Endothelial cell of umbilical vein (primary cell): ENCODE measurements around the gene RAB5IF. TPM values are rescaled to one million over a fixed set of nuclear protein-coding genes. Genes with fewer than 3 reads are reported as not detected.

Experiments
- BruUV-seq: library from RNA; stranded (reverse); fragments of 400-500 nt; replicated peaks from 2 replicates; lab custom pipeline; 2021; lab: Mats Ljungman, UMichigan
- CTCF ChIA-PET: fragments of 300-600, 350-600 bp; sonication (Branson Sonifier 250); formaldehyde crosslinking; loops from one replicate; lab custom pipeline; 2021; ENCODE audit warnings: antibody characterized with exemption, inconsistent platforms; lab: Charles Lee
- POLR2A ChIA-PET: fragments of 300-600, 350-600 bp; sonication (Branson Sonifier 250); formaldehyde crosslinking; loops from one replicate; lab custom pipeline; 2021; ENCODE audit warnings: antibody characterized with exemption, inconsistent platforms; lab: Charles Lee
- DNase-seq: peaks from one replicate; pipeline ENCODE4 v3.0.0-alpha.2; 2011; ENCODE audit warnings: low read depth, low spot score
- FAIRE-seq: peaks from 2 replicates; lab custom pipeline; 2011; peaks lifted over from hg19 to GRCh38; lab: Jason Lieb, UNC
- H2AFZ ChIP-seq: 2 replicates; pipeline ENCODE4 v1.6.0; 2012; ENCODE audit warnings: low read depth, low read length, control low read depth, inconsistent platforms
- H3K27ac ChIP-seq: 2 replicates; pipeline ENCODE4 v1.5.1; 2011; ENCODE audit warnings: low read depth, mild to moderate bottlenecking, control low read depth, low read length, moderate library complexity; ENCODE audit not compliant: insufficient read depth
- H3K27me3 ChIP-seq, 2 experiments: 2 replicates each; pipeline versions ENCODE4 v1.6.0 to v1.6.1; 2011; ENCODE audit warnings: low read length in 2 of 2, mixed read lengths in 1 of 2; ENCODE audit not compliant: control insufficient read depth in 2 of 2, insufficient read depth in 2 of 2
- H3K36me3 ChIP-seq, 2 experiments: 2 replicates in 1 of 2; 3 replicates in 1 of 2; pipeline ENCODE4 v1.5.1; 2011; ENCODE audit warnings: low read length in 2 of 2, mild to moderate bottlenecking in 1 of 2, moderate library complexity in 1 of 2; ENCODE audit not compliant: control insufficient read depth in 2 of 2, insufficient read depth in 2 of 2; ENCODE audit errors: extremely low read depth in 1 of 2
- H3K4me1 ChIP-seq: 3 replicates; pipeline ENCODE4 v1.5.1; 2011; ENCODE audit warnings: mild to moderate bottlenecking, low read length; ENCODE audit not compliant: control insufficient read depth, insufficient read depth; ENCODE audit errors: extremely low read depth
- H3K4me2 ChIP-seq: 2 replicates; pipeline ENCODE4 v1.6.1; 2011; ENCODE audit warnings: low read length, control low read depth, mixed read lengths; ENCODE audit not compliant: insufficient read depth
- H3K4me3 ChIP-seq, 3 experiments: fragments of 200-600 bp in 1 of 3; sonication (generic), shearing (Covaris generic) in 1 of 3; replicated peaks in 1 of 3; 2 replicates each; pipeline ENCODE4 v1.5.1; 2011 to 2016; ENCODE audit warnings: control low read depth in 3 of 3, low read length in 3 of 3, mild to moderate bottlenecking in 2 of 3, inconsistent platforms in 1 of 3, low read depth in 1 of 3, moderate library complexity in 1 of 3; ENCODE audit not compliant: insufficient read depth in 1 of 3
- H3K79me2 ChIP-seq: 2 replicates; pipeline ENCODE4 v1.6.0; 2012; ENCODE audit warnings: low read length, inconsistent platforms; ENCODE audit not compliant: control insufficient read depth, insufficient read depth
- H3K9ac ChIP-seq: replicated peaks from 2 replicates; pipeline ENCODE3; 2011; ENCODE audit warnings: low read length, control low read depth; ENCODE audit not compliant: insufficient read depth; ENCODE audit errors: extremely low read depth
- H3K9me1 ChIP-seq: replicated peaks from 3 replicates; pipeline ENCODE4 v1.6.0; 2011; ENCODE audit warnings: mild to moderate bottlenecking, low read length; ENCODE audit not compliant: control insufficient read depth, insufficient read depth; ENCODE audit errors: extremely low read depth
- H3K9me3 ChIP-seq: replicated peaks from 2 replicates; pipeline ENCODE4 v1.5.1; 2012; ENCODE audit warnings: low read length, inconsistent platforms; ENCODE audit not compliant: control insufficient read depth, insufficient read depth
- H4K20me1 ChIP-seq: replicated peaks from 2 replicates; pipeline ENCODE3; 2011; ENCODE audit warnings: mild to moderate bottlenecking, low read length; ENCODE audit not compliant: control insufficient read depth, insufficient read depth; ENCODE audit errors: extremely low read depth
- FOS ChIP-seq: IDR thresholded peaks from 2 replicates; pipeline ENCODE4 v1.6.1; 2011; ENCODE audit warnings: mild to moderate bottlenecking, low read length, moderate library complexity, borderline replicate concordance; ENCODE audit not compliant: insufficient read depth
- JUN ChIP-seq: IDR thresholded peaks from 2 replicates; pipeline ENCODE4 v1.6.1; 2011; ENCODE audit warnings: borderline replicate concordance, low read depth; ENCODE audit not compliant: insufficient read length, insufficient read depth
- MYC ChIP-seq: IDR thresholded peaks from one replicate; pipeline ENCODE4 v1.6.1; 2011; ENCODE audit warnings: mild to moderate bottlenecking, low read depth, low read length
- POLR2A ChIP-seq: IDR thresholded peaks from 2 replicates; pipeline ENCODE4 v1.6.1; 2012; ENCODE audit warnings: low read depth, mild to moderate bottlenecking, control low read depth, low read length
- POLR2AphosphoS5 ChIP-seq: IDR thresholded peaks from 2 replicates; pipeline ENCODE4 v1.6.1; 2012; ENCODE audit warnings: low read depth, mild to moderate bottlenecking, control low read depth, low read length, moderate library complexity; ENCODE audit not compliant: insufficient read depth
- dilution Hi-C: fragments of 300-500 bp; cut with MboI; formaldehyde crosslinking; loops from one replicate; pipeline ENCODE4 v1.15.0; 2019; ENCODE audit warnings: low sequenced_read_pairs; ENCODE audit not compliant: extremely low pct_ligation_motif_present
- intact Hi-C: fragments of 100-400 bp; cut with micrococcal nuclease; formaldehyde crosslinking; loops from one replicate; pipeline ENCODE4 v1.10.0; 2022
- polyA plus RNA-seq, 4 experiments: library from polyadenylated mRNA; depleted of rRNA in 3 of 4; stranded (reverse) in 3 of 4; unstranded in 1 of 4; fragments of >200 nt; gene quantifications; 2 replicates each; pipeline versions ENCODE4 v1.2.1 to v1.2.3, GENCODE V29; 2011 to 2012; ENCODE audit warnings: missing spikeins in 1 of 4
- total RNA-seq: library from RNA; stranded (reverse); gene quantifications from 2 replicates; pipeline ENCODE4 v1.2.3, GENCODE V29; 2021

RAB5IF gene
- total and polyA plus RNA-seq, 2 donors (not counting 3 experiments of a cell fraction or from before 2014, with no cell fraction given), result 113 to 162 TPM

- no peaks in the 10 kb centered on the region for H4K20me1 ChIP-seq
- ChIA-PET POLR2A (interaction anchor here (0.6 kb wide), 2 partner anchors 32 to 1461 kb away, joined by 3 read pairs; no protein-coding TSS in a partner anchor), CTCF (interaction anchor here (0.9 to 2.0 kb wide), 2 partner anchors 19 to 32 kb away, joined by 3 to 9 read pairs; partner anchors contain the start of gene RAB5IF)
- BruUV-seq, result no TSS peak
- peak within 1 kb of the TSS; percentile 92 for H3K9ac ChIP-seq
- peak within 1 kb of the TSS; percentile 71 for H3K27ac ChIP-seq
- intact Hi-C loops (loop anchor here (1.0 to 2.0 kb wide), 4 partner anchors 16 to 200 kb away; partner anchors contain the start of genes DSN1 and RAB5IF), dilution Hi-C loops (no loop called here)
- peak; percentile 80 for FAIRE-seq
- no peaks in the 10 kb centered on the region for H3K9me1 ChIP-seq
- TF ChIP-seq POLR2AphosphoS5 (peak; percentile 84), POLR2A (peak; percentile 78), JUN (no peak)
- peaks cover 33% of the 10 kb centered on the region for H3K79me2 ChIP-seq
- no peaks in the 10 kb centered on the region for H3K36me3 ChIP-seq
- H3K4me1 ChIP-seq, result peaks cover 24% of the 10 kb centered on the region
- peak within 1 kb of the TSS; percentile 98 for H2AFZ ChIP-seq
- H3K4me3 ChIP-seq, result peak within 1 kb of the TSS; percentile 55 to 87 (median 85)
- H3K27me3 ChIP-seq, result no peaks in the 10 kb centered on the region
- peak within 1 kb of the TSS; percentile 80 for H3K4me2 ChIP-seq
- peak; percentile 84 for DNase-seq
- no peaks in the 10 kb centered on the region for H3K9me3 ChIP-seq
Measured at GRCh38 chr20:36573103-36573797, 32.3 kb upstream of the RAB5IF start, which contains the start of gene TGIF2. Gene TGIF2 (plus strand): TSS chr20:36573597. CDS start chr20:36578775, 5,178 bp downstream.

- peak overlapping the region; percentile 63 for H3K27ac ChIP-seq
- peak overlapping the region; percentile 58 for H2AFZ ChIP-seq
- DNase-seq (peak; percentile 29), FAIRE-seq (no peak)
- ChIA-PET POLR2A (no interaction called here), CTCF (interaction anchor here (0.9 to 2.1 kb wide), 3 partner anchors 17 to 32 kb away, joined by 3 to 9 read pairs (median 5); partner anchors contain the start of gene RAB5IF)
- H3K4me2 ChIP-seq, result peak overlapping the region; percentile 54
- H3K9ac ChIP-seq, result peak overlapping the region; percentile 91
- H3K36me3 ChIP-seq, result no peaks in the 10 kb centered on the region
- no peaks in the 10 kb centered on the region for H3K27me3 ChIP-seq
- H3K4me1 ChIP-seq, result peaks cover 24% of the 10 kb centered on the region
- no peaks in the 10 kb centered on the region for H3K9me1 ChIP-seq
- no peaks in the 10 kb centered on the region for H3K9me3 ChIP-seq
- peak overlapping the region; percentile 55 to 87 (median 85) for H3K4me3 ChIP-seq
- intact Hi-C loops, result loop anchor here (1.0 to 2.0 kb wide), 4 partner anchors 17 to 199 kb away; partner anchors contain the start of genes DSN1 and RAB5IF
- dilution Hi-C loops, result no loop called here
- TF ChIP-seq POLR2AphosphoS5, result no peak
- no peak for TF ChIP-seq FOS
- TF ChIP-seq MYC, result no peak
- BruUV-seq, result TSS peak; percentile 12
- no peaks in the 10 kb centered on the region for H4K20me1 ChIP-seq
- H3K79me2 ChIP-seq, result peaks cover 40% of the 10 kb centered on the region
Measured at GRCh38 chr20:36573798-36574365, 31.7 kb upstream of the RAB5IF start.
